ENCODE measurements around the gene FDCSP.
"Not testable (repeated sequence)": the region's sequence is repeated elsewhere in the genome, so short reads cannot be mapped to it uniquely, and the experiment has no call there.

Gene FDCSP

GRCh38 chr4:70239131-70239883 is 13.4 kb downstream of the FDCSP start:
- no peak for DNase-seq (ENCODE audit: low read depth)

GRCh38 chr4:70239884-70240591 is 14.1 kb downstream of the FDCSP start:
- DNase-seq (ENCODE audit: low read depth) = no peak

GRCh38 chr4:70242297-70242696 is 16.4 kb downstream of the FDCSP start, which contains the start of gene CSN3:
Gene CSN3, plus strand, starts transcription at chr4:70242597. Its CDS starts 2,223 bp downstream, at chr4:70244820.
- DNase-seq (ENCODE audit: low read depth) = not testable (repeated sequence)

- DNase-seq (ENCODE audit: low read depth) = no peak
These were observed 17.2 kb downstream of the FDCSP start for GRCh38 chr4:70243091-70243490.

GRCh38 chr4:70251250-70251944 is 25.5 kb downstream of the FDCSP start:
- DNase-seq (ENCODE audit: low read depth) = no peak

DNA sequence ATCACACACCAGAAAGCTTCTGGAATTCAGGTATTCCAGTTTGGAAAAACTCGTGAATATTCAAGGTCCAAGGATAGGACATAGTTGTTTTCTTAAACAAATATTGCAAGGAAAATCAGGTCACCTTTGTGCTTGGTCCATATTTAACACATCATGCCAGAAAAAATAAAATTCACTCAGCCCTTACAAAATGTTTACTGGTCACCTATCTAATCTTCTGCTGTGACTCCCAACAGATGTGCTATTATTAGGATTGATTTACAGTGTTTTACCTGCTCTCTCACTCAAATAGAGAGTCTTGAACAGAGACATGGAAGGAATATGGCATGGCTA is 26.0 kb downstream of the FDCSP start:
- DNase-seq (ENCODE audit: low read depth) = no peak

GRCh38 chr4:70269674-70270073 is 43.8 kb downstream of the FDCSP start:
- no peak for DNase-seq (ENCODE audit: low read depth)

DNA sequence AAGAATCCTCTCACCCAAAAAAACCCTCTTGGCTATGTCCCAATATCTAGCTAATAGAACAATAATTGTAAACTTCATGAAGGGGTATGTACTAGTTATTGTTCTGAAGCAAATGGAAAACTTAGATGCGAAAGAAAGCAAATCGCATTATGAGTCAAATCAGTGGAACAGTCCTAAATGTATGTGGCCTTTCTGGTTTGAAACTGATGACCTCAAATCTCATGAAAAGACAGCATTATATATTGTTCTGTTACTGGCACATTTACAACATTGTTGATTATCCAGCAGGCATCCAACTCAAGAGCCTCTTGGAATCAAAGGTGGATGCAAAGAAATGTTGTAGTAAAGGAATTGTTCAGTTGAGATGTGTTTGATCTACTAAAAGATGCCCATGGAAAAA is 51.2 kb downstream of the FDCSP start:
- DNase-seq (ENCODE audit: low read depth) = no peak

DNA sequence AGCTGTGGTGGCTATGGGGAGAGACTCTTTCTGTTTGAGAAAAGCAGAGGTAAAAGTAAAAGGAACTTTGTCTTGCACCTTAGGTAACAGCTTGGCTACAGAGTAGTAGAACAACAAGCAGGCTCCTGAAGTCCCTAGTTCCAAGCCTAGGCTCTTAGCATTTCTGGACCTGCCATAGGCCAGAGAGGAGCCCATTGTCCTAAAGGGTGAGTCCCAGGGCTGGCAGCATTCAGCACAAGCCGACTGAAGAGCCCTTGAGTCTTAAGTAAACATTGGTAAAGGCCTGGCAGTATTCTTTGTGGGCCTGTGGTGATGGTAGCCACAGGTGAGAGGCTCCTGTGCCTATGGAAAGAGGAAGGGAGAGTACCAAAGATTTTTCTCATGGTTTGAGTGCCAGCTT is 54.6 kb downstream of the FDCSP start:
- DNase-seq (ENCODE audit: low read depth) = no peak
